Measurements from ENCODE around the gene FAM227A. TPM values are rescaled to one million over a fixed set of nuclear protein-coding genes. Genes with fewer than 3 reads are reported as not detected.

FAM227A gene
- total and polyA plus RNA-seq, 2 of the 13 experiments (the other 11 are each of a cell fraction or from before 2014, with no cell fraction given), result 1.0 to 1.5 TPM

- TF ChIP-seq HNF1A (IDR thresholded peaks at IDR 0.05; ENCODE audit: low read depth) (no peak), HNF1A (CRISPR knock-in tag; IDR thresholded peaks at IDR 0.05; ENCODE audit: borderline replicate concordance) (peak; percentile 78), ZBTB44 (CRISPR knock-in tag; IDR thresholded peaks at IDR 0.05) (no peak), NCOA5 (CRISPR knock-in tag; IDR thresholded peaks at IDR 0.05) (0 out of 2 replicates have a peak, but pooled peaks have one; percentile 52), RXRB (CRISPR knock-in tag; IDR thresholded peaks at IDR 0.05; ENCODE audit: borderline replicate concordance) (peak; percentile 78), GLI4 (CRISPR knock-in tag; IDR thresholded peaks at IDR 0.05; ENCODE audit: borderline replicate concordance) (peak; percentile 74; the same call in 1 of the 2 replicates), SSRP1 (CRISPR knock-in tag; IDR thresholded peaks at IDR 0.05) (0 out of 2 replicates have a peak, but pooled peaks have one; percentile 25), PRMT3 (CRISPR knock-in tag; IDR thresholded peaks at IDR 0.05; ENCODE audit: borderline replicate concordance, low read depth) (0 out of 2 replicates have a peak, but pooled peaks have one; percentile 56), TEAD2 (CRISPR knock-in tag; IDR thresholded peaks at IDR 0.05) (no peak), ZNF550 (CRISPR knock-in tag; IDR thresholded peaks at IDR 0.05; ENCODE audit: borderline replicate concordance) (peak; percentile 54; the same call in 1 of the 2 replicates), ZNF83 (CRISPR knock-in tag; IDR thresholded peaks at IDR 0.05; ENCODE audit: borderline replicate concordance) (no peak), TEF (CRISPR knock-in tag; IDR thresholded peaks at IDR 0.05) (no peak), PBX3 (CRISPR knock-in tag; IDR thresholded peaks at IDR 0.05; ENCODE audit: borderline replicate concordance) (peak; percentile 85), CBX2 (IDR thresholded peaks at IDR 0.05; ENCODE audit: low read depth, low read length) (no peak), CBX2 (CRISPR knock-in tag; IDR thresholded peaks at IDR 0.05; ENCODE audit: low read depth) (no peak), PHF8 (CRISPR knock-in tag; IDR thresholded peaks at IDR 0.05) (peak; percentile 100), REST (IDR thresholded peaks at IDR 0.05; ENCODE audit: borderline replicate concordance in 1 of 2, low read depth in 1 of 2, low read length in 2 of 2) (peak in 1 of 2 experiments; percentile 39; a peak in 1 of 4 replicates)
Observed at GRCh38 chr22:38681582-38682335, 25.6 kb upstream of the FAM227A start, which contains the start of gene TOMM22 (continued).

All from HepG2 (cell line).